ENCODE measurements around the gene CPNE5.
"Not testable (repeated sequence)": the region's sequence is repeated elsewhere in the genome, so short reads cannot be mapped to it uniquely, and the experiment has no call there.

The CPNE5 gene

DNA sequence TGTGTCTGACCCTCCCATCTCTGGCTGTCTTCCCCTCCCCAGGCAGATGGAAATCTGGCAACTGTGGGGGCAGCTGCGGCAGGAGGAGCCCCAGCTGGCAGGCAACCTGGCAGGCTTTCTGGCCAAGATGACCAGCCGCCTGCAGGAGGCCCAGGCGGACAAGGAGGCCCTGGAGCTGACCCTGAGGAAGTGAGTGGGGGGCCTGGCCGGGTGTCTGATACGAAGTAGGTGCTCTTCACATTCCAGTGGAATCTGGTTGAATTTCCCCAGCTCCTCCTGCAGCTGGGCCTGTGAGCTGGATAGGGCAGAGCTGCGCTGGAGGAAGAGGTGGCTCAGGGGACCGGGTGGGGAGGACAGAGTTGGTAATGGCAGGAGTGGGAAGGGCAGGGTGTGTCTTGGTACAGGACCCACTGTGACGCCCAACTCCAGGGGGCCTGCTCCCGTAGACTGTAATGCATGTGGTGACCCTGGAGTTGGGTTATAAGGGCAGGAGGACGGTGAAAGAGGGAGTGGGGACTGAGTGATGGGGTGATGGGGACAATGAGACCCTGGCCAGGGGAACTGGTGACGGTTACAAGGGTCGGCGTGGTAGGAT is 121.9 kb downstream of the CPNE5 start:
- peaks cover 0 to 11% of the 10 kb centered on the region in 2 donors for H3K4me1 ChIP-seq (ENCODE audit: control insufficient read depth in 1 of 2, insufficient read depth in 2 of 2, low read length in 2 of 2)
- no peaks in the 10 kb centered on the region for H3K27me3 ChIP-seq (ENCODE audit: control insufficient read depth in 1 of 2, insufficient read depth in 2 of 2, low read length in 2 of 2)
- no peaks in the 10 kb centered on the region for H3K36me3 ChIP-seq (ENCODE audit: control insufficient read depth in 1 of 2, insufficient read depth in 2 of 2, low read length in 2 of 2)
- no peak overlapping the region for H3K9ac ChIP-seq (ENCODE audit: low read depth in 1 of 2, low read length in 2 of 2)
- no peak overlapping the region for H3K27ac ChIP-seq (ENCODE audit: low read depth, low read length)
- H3K9me3 ChIP-seq (ENCODE audit: control insufficient read depth in 1 of 2, low read length in 2 of 2): no peaks in the 10 kb centered on the region
- H3K4me3 ChIP-seq (ENCODE audit: low read depth in 1 of 2, low read length in 2 of 2): no peak overlapping the region

DNA sequence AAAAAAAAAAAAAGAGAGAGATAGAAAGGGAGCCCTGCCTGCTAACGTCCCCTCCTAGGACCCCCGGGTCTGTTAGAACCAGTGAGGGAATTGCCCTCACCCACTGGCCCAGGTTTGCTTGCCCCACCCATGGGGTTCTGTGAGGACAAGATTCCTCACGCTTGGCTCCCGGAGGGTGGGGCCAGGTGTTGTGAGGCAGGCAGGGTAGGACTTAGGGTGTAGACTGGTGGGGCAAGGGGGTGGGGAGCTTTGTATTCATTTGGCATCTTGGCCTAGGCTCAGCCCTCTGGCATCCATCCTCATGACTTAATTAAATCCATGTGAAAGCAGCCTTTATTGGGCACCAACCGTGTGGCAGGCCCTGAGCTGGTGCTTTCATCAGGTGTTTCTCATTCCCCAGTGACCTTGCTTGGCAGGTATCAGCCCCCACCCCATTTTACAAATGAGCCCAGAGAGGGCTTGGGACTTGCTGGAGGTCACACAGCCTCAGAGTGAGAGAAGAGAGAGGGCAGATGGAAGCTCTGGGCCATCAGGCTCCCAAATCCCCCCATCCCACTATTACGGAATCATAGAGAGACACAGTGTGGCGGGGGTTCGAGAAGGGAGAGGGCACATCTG is 122.7 kb downstream of the CPNE5 start:
- Histone ChIP-seq H3K27ac (ENCODE audit: low read depth, low read length) (no peak overlapping the region), H3K9ac (ENCODE audit: low read depth in 1 of 2, low read length in 2 of 2) (no peak overlapping the region), H3K4me3 (ENCODE audit: low read depth in 1 of 2, low read length in 2 of 2) (no peak overlapping the region), H3K36me3 (ENCODE audit: control insufficient read depth in 1 of 2, insufficient read depth in 2 of 2, low read length in 2 of 2) (no peaks in the 10 kb centered on the region), H3K4me1 (ENCODE audit: control insufficient read depth in 1 of 2, insufficient read depth in 2 of 2, low read length in 2 of 2) (peaks cover 0 to 11% of the 10 kb centered on the region in 2 donors), H3K9me3 (ENCODE audit: control insufficient read depth in 1 of 2, low read length in 2 of 2) (no peaks in the 10 kb centered on the region), H3K27me3 (ENCODE audit: control insufficient read depth in 1 of 2, insufficient read depth in 2 of 2, low read length in 2 of 2) (no peaks in the 10 kb centered on the region)

DNA sequence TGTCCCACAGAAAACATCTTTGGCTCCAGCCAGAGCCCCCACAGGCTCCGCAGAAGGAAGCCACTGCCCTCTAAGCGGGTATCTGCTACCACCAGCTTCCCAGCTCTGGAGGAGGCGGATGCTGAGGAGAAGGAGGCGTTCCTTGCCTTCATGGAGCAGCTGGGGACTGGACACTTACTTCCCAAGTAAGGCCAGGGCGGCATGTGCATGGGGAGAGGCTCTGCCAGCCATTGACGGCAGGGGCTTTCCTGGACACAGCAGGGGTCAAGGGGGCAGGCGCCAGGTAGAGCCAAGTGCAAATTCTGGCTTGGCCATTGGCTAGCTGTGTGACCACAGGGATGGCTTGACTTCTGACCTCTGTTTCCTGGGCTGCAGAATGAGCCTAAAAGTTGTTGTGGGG is 123.8 kb downstream of the CPNE5 start:
- Histone ChIP-seq H3K4me3 (ENCODE audit: low read depth in 1 of 2, low read length in 2 of 2) (no peak overlapping the region), H3K9me3 (ENCODE audit: control insufficient read depth in 1 of 2, low read length in 2 of 2) (no peaks in the 10 kb centered on the region), H3K27me3 (ENCODE audit: control insufficient read depth in 1 of 2, insufficient read depth in 2 of 2, low read length in 2 of 2) (no peaks in the 10 kb centered on the region), H3K9ac (ENCODE audit: low read depth in 1 of 2, low read length in 2 of 2) (no peak overlapping the region), H3K27ac (ENCODE audit: low read depth, low read length) (no peak overlapping the region), H3K4me1 (ENCODE audit: control insufficient read depth in 1 of 2, insufficient read depth in 2 of 2, low read length in 2 of 2) (peaks cover 0 to 11% of the 10 kb centered on the region in 2 donors), H3K36me3 (ENCODE audit: control insufficient read depth in 1 of 2, insufficient read depth in 2 of 2, low read length in 2 of 2) (no peaks in the 10 kb centered on the region)

DNA sequence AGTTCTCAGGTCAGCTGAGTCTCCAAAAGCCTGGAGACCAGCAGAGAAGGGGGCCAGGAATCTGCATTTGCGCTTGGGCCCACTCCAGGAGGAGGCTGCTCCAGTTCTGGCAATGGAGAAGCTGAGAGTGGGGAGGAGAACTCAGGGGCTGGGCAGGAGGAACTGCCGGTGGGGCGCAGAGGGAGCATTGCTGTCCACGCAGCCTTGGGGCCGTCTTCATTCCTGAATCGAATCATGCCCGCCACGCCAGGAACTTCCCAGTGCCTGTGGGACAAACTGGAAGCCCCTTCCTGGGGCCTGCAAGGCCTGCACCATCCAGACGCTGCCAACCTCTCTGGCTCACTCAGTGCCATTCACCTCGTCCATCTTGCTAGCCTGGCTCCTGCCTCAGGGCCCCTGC is 124.7 kb downstream of the CPNE5 start:
- Histone ChIP-seq H3K4me3 (ENCODE audit: low read depth in 1 of 2, low read length in 2 of 2) (no peak overlapping the region), H3K9ac (ENCODE audit: low read depth in 1 of 2, low read length in 2 of 2) (no peak overlapping the region), H3K4me1 (ENCODE audit: control insufficient read depth in 1 of 2, insufficient read depth in 2 of 2, low read length in 2 of 2) (peaks cover 0 to 11% of the 10 kb centered on the region in 2 donors), H3K27me3 (ENCODE audit: control insufficient read depth in 1 of 2, insufficient read depth in 2 of 2, low read length in 2 of 2) (no peaks in the 10 kb centered on the region), H3K36me3 (ENCODE audit: control insufficient read depth in 1 of 2, insufficient read depth in 2 of 2, low read length in 2 of 2) (no peaks in the 10 kb centered on the region), H3K9me3 (ENCODE audit: control insufficient read depth in 1 of 2, low read length in 2 of 2) (no peaks in the 10 kb centered on the region), H3K27ac (ENCODE audit: low read depth, low read length) (no peak overlapping the region)

DNA sequence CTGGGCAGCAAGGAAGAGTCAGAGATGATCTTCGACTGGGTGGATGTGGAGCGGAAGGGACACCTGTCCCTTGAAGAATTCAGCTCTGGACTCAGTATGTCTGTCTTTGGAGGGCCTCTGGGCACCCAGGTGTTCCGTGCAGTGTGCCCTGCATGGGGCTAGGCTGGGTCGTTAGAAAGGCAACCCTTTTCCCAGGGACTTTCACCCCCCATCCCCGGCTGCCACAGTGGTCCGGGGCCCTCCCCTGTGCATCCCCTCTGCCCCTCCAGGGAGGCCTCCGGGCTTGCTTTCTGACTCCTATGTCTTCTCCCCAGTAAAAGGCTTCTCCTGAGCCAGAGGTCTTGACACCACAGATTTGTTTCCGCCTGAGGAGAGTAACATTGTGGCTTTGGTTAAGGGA is 125.4 kb downstream of the CPNE5 start:
- no peaks in the 10 kb centered on the region for H3K9me3 ChIP-seq (ENCODE audit: control insufficient read depth in 1 of 2, low read length in 2 of 2)
- H3K9ac ChIP-seq (ENCODE audit: low read depth in 1 of 2, low read length in 2 of 2): no peak overlapping the region
- peaks cover 0 to 11% of the 10 kb centered on the region in 2 donors for H3K4me1 ChIP-seq (ENCODE audit: control insufficient read depth in 1 of 2, insufficient read depth in 2 of 2, low read length in 2 of 2)
- no peak overlapping the region for H3K27ac ChIP-seq (ENCODE audit: low read depth, low read length)
- H3K27me3 ChIP-seq (ENCODE audit: control insufficient read depth in 1 of 2, insufficient read depth in 2 of 2, low read length in 2 of 2): no peaks in the 10 kb centered on the region
- no peaks in the 10 kb centered on the region for H3K36me3 ChIP-seq (ENCODE audit: control insufficient read depth in 1 of 2, insufficient read depth in 2 of 2, low read length in 2 of 2)
- no peak overlapping the region for H3K4me3 ChIP-seq (ENCODE audit: low read depth in 1 of 2, low read length in 2 of 2)

DNA sequence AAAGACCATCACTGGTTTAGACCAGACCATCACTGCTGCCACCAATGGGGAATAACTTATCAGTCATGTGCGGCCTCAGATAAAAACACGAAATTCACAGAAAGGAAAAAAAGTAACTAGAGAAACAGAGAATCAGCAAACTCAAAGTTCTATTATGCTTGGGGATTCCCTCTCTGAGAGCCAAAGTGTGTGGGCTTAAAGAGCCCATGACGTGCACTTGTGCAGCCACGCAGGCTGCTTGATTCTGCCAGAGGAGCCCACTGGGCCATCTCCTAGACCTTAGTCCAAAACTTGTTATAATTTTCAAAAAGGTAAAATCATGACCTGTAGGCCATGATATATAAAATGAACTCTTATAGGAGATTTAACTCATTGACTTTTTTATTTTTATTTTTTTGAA is 126.4 kb downstream of the CPNE5 start:
- Histone ChIP-seq H3K4me1 (ENCODE audit: control insufficient read depth in 1 of 2, insufficient read depth in 2 of 2, low read length in 2 of 2) (peaks cover 0 to 11% of the 10 kb centered on the region in 2 donors), H3K36me3 (ENCODE audit: control insufficient read depth in 1 of 2, insufficient read depth in 2 of 2, low read length in 2 of 2) (no peaks in the 10 kb centered on the region), H3K9me3 (ENCODE audit: control insufficient read depth in 1 of 2, low read length in 2 of 2) (no peaks in the 10 kb centered on the region), H3K27me3 (ENCODE audit: control insufficient read depth in 1 of 2, insufficient read depth in 2 of 2, low read length in 2 of 2) (no peaks in the 10 kb centered on the region), H3K4me3 (ENCODE audit: low read depth in 1 of 2, low read length in 2 of 2) (no peak overlapping the region), H3K27ac (ENCODE audit: low read depth, low read length) (no peak overlapping the region), H3K9ac (ENCODE audit: low read depth in 1 of 2, low read length in 2 of 2) (no peak overlapping the region)

DNA sequence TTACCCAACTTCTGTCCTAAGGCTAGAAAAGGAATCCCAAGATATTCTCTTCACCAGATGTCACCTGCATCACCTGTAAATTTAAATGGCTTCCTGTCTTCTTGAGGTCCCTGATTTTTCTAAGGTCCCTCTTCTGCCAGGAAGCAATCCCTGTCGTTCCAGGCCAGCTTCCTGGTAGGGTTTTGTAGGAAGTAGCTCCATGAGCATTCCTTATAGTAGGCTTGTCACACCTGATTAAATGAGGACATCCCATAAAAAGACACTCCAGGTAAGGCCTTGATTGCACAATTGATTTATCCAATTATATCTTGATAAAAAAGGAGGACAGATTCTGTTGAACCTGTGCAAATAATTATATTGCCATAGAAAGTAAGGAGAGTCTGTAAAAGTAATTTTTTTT is 132.9 kb downstream of the CPNE5 start:
- Histone ChIP-seq H3K9me3 (ENCODE audit: control insufficient read depth in 1 of 2, low read length in 2 of 2) (no peaks in the 10 kb centered on the region), H3K27me3 (ENCODE audit: control insufficient read depth in 1 of 2, insufficient read depth in 2 of 2, low read length in 2 of 2) (no peaks in the 10 kb centered on the region), H3K4me1 (ENCODE audit: control insufficient read depth in 1 of 2, insufficient read depth in 2 of 2, low read length in 2 of 2) (no peaks in the 10 kb centered on the region), H3K36me3 (ENCODE audit: control insufficient read depth in 1 of 2, insufficient read depth in 2 of 2, low read length in 2 of 2) (no peaks in the 10 kb centered on the region), H3K9ac (ENCODE audit: low read depth in 1 of 2, low read length in 2 of 2) (no peak overlapping the region), H3K27ac (ENCODE audit: low read depth, low read length) (no peak overlapping the region), H3K4me3 (ENCODE audit: low read depth in 1 of 2, low read length in 2 of 2) (no peak overlapping the region)

DNA sequence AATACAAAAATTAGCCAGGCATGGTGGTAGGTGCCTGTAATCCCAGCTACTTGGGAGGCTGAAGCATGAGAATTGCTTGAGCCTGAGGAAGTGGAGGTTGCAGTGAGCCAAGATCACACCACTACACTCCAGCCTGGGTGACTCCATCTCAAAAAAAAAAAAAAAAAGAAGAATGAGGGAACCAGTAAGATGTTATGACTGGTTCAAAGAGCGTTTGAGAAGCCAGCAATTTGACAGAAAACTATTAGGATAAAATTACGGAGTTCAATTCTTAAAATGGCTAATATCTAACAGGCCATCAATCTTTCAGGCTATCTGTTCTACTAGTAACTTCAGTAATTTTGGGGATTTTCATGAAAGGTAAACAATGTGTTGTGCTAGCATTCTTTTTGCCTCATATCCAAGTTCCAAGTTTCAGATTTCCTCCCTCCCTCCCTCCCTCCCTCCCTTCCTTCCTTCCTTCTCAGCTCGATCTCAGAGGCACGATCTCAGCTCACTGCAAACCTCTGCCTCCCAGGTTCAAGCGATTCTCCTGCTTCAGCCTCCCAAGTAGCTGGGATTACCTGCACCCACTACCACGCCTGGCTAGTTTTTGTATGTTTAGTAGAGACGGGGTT is 134.2 kb downstream of the CPNE5 start:
- not testable (repeated sequence) for H3K36me3 ChIP-seq (ENCODE audit: control insufficient read depth in 1 of 2, insufficient read depth in 2 of 2, low read length in 2 of 2); H3K4me1 ChIP-seq (ENCODE audit: control insufficient read depth in 1 of 2, insufficient read depth in 2 of 2, low read length in 2 of 2); H3K27ac ChIP-seq (ENCODE audit: low read depth, low read length); H3K4me3 ChIP-seq (ENCODE audit: low read depth in 1 of 2, low read length in 2 of 2); H3K9me3 ChIP-seq (ENCODE audit: control insufficient read depth in 1 of 2, low read length in 2 of 2); H3K9ac ChIP-seq (ENCODE audit: low read depth in 1 of 2, low read length in 2 of 2); H3K27me3 ChIP-seq (ENCODE audit: control insufficient read depth in 1 of 2, insufficient read depth in 2 of 2, low read length in 2 of 2)

DNA sequence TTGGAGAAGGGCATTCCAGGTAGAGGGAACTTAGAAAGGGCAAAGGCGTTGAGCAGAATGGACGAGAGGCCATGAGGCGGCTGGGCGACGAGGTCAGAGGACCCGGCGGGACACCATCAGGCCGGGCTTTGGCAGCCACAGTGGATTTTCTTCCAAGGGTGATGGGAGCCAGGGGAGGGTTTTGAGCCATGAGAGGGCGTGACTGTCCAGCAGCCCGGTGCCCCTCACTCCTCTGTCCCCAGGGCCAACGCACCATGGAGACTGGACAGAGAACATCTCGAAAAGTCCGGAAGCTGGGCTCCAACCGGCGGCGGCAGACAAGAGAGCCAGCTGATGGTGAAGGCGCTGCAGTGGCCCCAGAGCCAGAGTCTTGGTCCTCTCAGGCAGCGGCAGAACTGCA is 135.3 kb downstream of the CPNE5 start:
- Histone ChIP-seq H3K4me3 (ENCODE audit: low read depth in 1 of 2, low read length in 2 of 2) (no peak overlapping the region), H3K36me3 (ENCODE audit: control insufficient read depth in 1 of 2, insufficient read depth in 2 of 2, low read length in 2 of 2) (no peaks in the 10 kb centered on the region), H3K27me3 (ENCODE audit: control insufficient read depth in 1 of 2, insufficient read depth in 2 of 2, low read length in 2 of 2) (no peaks in the 10 kb centered on the region), H3K27ac (ENCODE audit: low read depth, low read length) (no peak overlapping the region), H3K4me1 (ENCODE audit: control insufficient read depth in 1 of 2, insufficient read depth in 2 of 2, low read length in 2 of 2) (no peaks in the 10 kb centered on the region), H3K9me3 (ENCODE audit: control insufficient read depth in 1 of 2, low read length in 2 of 2) (no peaks in the 10 kb centered on the region), H3K9ac (ENCODE audit: low read depth in 1 of 2, low read length in 2 of 2) (no peak overlapping the region)

DNA sequence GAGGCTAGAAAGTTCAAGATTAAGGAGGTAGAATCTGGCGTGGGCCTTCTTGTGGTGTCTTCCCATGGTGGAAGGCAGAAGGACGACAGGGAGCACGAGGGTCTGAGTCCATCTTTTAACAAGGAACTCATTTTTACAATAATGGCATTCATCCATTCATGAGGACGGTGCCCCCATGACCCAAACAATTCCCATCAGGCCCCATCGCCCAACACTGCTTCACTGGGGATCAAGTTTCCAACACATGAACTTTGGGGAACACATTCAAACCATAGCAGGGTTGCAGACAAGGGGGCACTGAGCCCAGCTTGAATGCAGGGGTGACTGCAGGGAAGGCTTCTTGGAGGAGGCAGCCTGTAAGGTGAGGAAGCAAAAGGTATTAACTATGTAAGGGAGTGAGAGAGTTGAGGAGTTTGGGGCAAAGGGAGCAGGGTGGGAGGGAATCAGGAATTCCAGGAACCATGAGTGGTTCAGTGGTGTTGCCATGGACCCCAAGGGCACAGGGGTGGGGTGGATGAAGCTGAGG is 136.1 kb downstream of the CPNE5 start:
- Histone ChIP-seq H3K27ac (ENCODE audit: low read depth, low read length) (no peak overlapping the region), H3K4me3 (ENCODE audit: low read depth in 1 of 2, low read length in 2 of 2) (no peak overlapping the region), H3K27me3 (ENCODE audit: control insufficient read depth in 1 of 2, insufficient read depth in 2 of 2, low read length in 2 of 2) (no peaks in the 10 kb centered on the region), H3K4me1 (ENCODE audit: control insufficient read depth in 1 of 2, insufficient read depth in 2 of 2, low read length in 2 of 2) (no peaks in the 10 kb centered on the region), H3K9me3 (ENCODE audit: control insufficient read depth in 1 of 2, low read length in 2 of 2) (no peaks in the 10 kb centered on the region), H3K36me3 (ENCODE audit: control insufficient read depth in 1 of 2, insufficient read depth in 2 of 2, low read length in 2 of 2) (no peaks in the 10 kb centered on the region), H3K9ac (ENCODE audit: low read depth in 1 of 2, low read length in 2 of 2) (no peak overlapping the region)
